ENCODE results near the gene TNC.

TNC gene

DNA sequence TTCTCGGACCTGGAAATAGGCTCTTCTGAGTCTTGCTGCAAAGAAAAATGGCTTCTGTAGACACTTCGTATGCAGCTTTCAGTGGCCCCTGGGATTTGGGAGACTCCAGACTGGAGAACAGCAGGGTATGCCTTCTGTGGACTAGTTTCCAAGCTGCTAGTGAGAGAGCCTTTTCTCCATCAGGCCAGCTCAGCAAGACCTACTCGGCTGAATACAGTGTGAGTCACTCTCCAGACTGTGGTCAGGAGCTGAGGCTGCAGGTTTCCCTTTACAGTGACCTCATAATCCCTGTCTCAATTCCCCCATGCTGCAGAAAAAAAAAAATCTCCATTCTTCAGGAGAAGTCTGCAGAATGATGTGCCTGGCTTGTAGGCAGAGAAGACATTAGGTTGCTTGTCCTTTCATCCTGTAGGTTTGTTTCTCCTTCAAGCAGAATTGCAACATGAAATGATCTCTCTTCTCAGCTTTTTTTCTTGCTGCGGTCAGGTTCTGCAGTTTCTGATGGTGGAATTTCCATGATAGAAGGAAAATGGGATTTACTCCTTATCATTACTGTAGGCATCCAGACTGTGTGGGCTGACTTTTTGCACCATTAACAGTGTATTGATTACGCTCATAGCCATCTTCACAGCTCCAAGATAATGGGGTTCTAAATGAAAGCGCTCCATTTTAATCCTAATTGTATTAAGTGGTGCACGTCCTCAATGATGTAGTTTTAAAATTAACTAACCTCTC is 109.3 kb downstream of the TNC start:
- DNase-seq (ENCODE audit: low spot score) = peak; percentile 23

DNA sequence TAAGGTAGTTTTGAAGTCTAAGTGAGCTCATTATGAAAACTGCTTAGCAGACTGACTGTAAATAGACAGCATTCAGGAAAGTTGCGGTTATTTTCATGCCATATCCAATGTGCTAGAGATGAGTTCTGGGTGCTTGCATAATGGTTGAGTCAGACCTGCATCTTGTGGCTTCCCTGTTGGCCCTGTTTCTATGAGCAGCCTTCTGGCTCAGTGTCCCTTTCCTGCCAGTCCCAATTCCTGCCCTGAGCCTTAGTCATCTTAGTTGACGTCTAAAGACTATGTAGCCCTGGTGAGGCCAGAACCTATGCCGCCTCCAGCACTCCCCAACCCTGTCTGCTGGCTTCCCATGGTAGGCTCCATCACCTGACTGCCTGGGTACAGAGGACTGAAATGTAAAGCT is 111.3 kb downstream of the TNC start:
- DNase-seq (ENCODE audit: low spot score) = no peak

DNA sequence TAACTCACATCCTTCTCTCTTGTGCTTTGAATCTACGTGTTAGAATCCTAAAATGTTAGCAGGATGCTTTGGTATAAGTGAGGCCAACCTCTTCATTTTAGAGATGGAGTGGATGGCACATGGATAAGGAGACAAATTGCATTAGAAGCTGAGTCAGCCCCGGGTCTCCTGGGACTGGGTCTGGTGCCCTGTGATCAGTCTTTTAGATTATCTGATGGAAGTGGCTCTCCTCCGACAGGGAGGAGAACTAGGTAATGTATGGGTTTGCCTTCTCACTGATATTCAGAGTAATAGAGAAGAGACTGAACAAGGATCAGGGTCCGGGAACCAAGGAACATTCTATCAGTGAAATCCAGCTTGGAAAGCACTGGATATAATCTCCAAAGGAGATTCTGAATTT is 112.6 kb downstream of the TNC start:
- no peak for DNase-seq (ENCODE audit: low spot score)

DNA sequence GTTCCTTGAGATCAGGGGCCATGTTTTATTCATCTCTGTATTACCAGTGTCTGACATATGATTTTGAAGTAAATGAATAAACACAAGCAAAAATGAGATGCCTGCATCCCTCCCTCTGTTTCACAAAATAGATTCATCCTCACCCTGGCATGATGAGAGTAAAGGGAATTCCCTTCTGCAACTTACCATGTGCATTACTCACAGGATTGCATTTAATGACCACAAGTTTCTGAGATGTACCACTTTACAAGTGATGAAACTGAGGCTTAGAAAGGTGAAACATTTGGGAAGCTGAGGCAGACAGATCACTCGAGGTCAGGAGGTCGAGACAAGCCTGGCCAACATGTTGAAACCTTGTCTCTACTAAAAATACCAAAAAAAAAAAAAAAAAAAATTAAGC is 113.4 kb downstream of the TNC start:
- DNase-seq (ENCODE audit: low spot score) = no peak

DNA sequence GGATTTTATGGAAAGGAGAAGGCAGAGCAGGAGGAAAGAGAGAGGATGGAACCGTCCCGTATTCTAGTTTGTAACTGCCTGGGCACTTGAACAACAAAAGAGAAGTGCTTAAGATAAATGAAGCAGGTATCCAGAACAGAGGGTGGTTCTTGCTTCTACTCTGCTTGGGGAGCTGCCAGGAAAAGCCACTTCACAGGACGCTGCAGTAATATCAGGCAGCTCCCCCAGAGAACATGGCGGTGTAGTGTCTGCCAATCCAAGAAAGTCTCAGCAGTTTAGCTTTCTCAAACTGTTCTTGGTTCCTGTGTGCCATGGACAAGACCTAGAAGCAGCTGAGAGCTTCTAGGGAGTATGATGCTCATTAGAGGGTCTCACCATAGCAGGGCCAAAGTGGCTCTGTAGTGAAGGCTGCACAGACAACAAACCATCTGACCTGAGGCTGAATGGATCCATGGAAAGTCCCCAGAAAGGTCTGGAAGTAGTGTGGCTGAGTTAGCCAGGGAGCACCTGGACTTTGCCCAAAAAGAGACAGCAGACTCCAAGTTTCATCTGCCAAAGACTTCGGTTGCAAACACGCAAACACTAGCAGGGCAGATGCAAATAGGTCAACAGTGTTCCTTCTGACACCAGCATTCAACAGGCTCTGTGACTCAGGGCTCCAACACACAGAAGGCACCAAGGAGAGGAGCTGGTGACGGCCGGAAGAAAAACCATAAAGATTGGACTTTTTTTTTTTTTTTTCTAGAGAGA is 115.4 kb downstream of the TNC start:
- DNase-seq (ENCODE audit: low spot score) = no peak

DNA sequence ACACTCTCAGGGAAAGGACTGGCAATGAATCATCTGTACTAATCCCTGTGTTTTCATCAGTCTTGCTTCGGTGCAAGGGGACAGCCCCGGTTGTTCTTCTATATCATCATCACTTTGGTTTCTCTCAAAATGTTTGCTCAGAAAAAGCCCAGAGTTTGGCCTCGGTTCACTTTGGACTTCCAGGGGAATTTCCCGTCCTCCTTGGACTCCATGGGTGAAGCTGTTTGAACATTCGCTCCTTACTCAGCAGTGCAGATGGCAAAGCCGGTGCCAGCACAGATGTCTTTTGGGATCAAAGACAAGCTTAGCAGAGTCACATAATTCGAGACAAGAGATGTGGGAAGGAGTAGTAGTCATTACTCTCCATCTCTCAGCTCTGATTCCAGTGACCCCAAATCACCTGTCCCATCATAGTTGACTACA is 117.7 kb downstream of the TNC start:
- DNase-seq (ENCODE audit: low spot score) = no peak

DNA sequence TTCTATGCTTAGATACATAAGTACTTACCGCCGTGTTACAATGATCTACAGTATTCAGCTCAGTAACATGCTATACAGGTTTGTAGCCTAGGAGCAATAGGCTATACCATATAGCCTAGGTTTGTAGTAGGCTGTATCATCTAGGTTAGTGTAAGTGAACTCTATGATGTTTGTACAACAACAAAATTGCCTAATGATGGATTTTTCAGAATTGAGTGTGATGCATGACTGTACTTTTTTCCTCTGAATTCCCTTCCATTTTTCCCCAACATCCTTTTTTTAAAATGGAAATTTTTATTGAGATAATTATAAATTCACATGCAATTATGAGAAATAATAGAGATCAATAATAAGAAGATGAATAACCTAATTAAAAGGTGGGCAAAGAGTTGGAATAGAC is 119.6 kb downstream of the TNC start:
- no peak for DNase-seq (ENCODE audit: low spot score)

DNA sequence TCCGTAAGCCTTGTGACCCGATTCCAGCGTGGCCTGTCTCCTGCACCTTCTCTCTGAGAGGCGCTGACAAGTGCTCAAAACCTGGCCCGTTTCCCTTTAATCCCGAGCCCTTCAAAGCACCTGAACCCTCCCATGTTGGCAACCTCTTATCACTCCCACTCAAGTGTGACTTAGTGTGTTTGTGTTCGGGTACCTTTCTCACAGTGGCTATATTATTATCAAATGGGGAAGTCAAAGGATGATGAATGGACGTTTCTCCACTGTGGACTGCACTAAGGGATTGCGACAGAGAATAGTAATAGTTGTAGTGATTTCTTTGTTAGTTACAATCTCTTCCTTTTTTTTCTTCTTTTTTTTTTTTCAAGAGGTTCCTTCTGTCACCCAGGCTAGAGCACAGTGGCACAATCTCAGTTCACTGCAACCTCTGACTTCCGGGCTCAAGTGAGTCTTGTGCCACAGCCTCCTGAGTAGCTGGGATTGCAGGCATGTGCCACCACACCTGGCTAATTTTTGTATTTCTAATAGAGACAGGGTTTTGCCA is 122.2 kb downstream of the TNC start:
- no peak for DNase-seq (ENCODE audit: low spot score)

DNA sequence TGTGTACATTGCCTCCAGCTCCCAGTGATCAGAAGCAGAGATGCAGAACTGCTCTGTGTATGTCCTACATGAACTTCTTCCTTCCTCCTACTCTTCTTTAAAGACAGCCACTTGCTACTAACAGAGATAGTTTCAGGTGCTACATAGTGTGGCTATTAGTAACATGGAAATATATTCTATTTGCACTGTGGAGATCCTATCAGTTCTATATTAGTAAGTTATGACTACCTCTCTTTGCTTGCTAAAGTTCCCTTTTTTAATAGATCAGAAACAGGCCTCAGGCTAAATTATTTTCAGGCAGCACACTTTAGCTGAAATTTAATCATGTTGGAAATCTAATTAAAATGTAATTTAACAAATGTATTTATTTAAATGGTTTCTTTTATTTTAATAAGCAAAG is 123.2 kb downstream of the TNC start:
- no peak for DNase-seq (ENCODE audit: low spot score)

DNA sequence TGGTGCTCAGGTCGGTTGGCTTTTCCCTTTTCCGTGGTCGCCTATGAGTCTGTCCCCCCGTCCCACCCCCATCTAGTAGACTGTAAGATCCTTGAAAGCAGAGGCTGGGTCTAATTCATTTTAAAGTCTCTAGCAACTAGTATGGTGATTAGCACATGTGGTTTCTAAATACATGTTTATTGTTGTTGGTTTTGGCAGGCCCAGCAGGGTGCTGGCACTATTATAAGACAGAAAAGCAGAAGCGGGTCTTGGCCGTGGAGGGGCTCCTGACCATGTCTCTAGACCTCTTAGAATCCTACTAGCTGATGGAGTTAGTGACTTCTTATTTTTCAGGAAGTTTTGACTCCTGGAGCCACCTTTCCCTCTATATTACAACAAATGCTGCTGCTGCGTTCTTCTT is 126.1 kb downstream of the TNC start:
- no peak for DNase-seq (ENCODE audit: low spot score)

DNA sequence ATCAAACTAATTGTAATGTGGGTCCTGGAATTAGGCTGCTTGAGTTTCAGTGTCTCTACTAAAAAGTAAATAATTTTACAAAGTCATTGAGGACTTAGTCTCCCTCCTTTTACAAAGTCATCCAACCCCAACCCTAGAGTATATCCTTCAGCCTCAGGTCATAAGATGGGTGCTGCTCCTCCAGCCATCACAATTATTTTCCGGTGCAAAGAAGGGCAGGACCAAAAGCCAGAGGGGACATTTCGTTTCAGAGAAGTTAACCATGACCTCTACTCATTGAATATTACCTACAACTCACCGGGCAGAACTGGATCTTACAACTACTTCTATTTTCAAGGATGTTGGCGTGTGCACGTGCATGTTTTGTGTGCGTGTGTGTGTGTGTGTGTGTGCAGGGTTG is 127.1 kb downstream of the TNC start:
- DNase-seq (ENCODE audit: low spot score) = no peak

DNA sequence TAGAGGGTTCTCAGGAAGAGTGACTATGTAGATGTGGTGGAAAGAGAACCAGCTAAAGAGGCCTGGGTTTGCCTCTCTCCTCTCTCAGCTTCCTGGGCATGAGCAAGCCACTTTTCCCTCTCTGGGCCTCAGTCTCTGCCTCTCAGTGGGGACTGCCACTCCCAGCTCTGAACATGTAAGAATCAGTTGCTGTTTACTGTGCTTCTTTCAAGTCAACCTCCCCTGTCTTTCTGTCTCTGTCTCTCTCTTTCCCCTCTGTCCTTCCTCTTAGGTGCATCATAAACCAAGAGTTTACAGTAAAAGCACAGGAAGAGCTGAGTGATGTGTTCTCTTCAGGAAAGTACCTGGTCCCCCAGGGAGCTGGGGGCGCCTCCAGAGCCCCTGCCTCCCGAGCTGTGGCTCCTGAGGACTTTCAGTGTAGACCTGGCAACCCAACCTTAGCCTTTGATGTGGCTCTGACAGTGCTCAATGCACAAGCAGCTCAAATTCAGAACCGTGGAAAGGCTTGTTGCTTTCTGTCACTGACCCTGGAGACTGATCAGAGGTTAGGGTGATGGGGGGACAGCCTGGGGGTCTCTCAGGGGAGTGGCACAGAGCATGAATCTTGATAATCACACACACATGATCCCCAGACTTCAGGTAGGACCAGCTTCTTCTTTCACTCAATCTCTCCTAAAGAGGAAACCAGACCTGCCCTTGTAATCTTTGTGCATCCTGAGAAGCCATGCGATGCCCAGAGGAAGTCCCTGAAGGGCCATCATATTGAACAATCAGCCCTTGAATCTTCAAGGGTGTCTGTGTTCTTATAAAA is 128.2 kb downstream of the TNC start:
- DNase-seq (ENCODE audit: low spot score) = no peak

DNA sequence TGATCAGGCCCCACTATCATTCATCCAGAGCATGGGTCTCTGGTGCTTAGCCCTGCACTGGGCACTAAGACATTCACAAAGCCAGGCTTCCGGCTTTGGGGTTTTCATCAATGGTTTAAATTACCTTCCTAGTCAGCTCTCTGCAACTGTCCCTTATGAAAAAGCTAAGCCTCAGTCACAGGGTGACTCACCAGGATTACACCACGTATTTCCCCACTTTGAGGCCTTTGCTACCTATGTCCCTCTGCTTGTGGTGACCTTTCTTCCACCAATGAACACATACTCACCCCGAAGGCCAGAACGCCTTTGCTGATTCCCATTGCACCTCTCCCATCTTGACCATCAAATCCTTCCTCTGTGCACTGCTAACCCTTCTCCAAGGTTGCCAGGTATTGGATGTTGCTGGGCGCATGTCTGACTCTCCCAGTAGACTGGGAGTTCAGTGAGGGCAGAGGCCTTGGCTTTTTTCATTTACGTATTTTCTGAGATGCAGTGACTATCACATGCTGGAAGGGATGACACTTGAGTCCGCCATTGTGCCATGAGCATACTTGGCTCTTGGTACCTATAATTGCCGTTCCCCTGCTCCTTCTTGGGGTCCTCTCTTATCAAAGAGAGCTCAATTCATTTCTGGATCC is 128.9 kb downstream of the TNC start:
- DNase-seq (ENCODE audit: low spot score) = no peak

DNA sequence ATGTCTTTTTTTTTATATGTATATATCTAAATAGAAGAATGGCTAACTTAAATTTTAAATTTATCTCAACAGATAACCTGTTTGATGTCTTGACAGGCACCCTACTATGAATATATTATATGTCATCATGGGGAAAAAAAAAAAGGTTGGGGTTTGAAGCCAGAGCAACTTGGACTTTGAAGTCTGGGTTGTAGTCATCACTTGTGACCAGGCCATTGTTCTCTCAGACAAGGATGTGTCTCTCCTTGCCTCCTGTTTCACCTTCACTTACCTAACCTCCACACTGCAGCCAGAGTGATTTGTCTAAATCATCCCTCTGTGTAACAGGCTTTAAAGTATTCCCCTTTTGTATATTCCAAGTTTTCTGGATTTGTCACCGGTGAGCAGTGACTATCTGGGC is 130.8 kb downstream of the TNC start:
- no peak for DNase-seq (ENCODE audit: low spot score)

DNA sequence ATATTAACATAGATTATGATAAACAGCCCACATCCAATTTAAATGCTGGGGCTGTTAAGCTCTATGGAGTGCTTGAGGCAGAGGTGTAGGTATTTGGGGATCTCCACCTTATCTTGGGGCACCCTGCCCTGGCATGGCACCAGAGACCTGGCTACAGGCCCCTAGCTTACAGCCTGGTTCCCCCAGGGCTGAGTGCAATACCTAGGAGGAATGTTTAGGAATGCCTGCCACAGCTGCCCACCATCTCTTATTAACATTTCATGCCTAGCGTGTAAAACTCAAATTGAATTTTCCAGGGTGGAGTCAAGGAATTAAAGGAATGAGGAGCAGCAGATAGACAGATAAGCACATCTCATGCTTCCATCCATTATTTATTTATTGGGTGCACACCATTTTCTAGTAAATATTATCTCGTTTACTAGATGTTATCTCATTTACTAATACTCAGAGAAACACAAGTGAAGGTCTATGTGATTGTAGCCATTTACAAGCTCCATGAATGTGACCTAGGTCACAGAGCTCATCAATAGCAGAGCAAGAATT is 131.9 kb downstream of the TNC start:
- DNase-seq (ENCODE audit: low spot score) = no peak

DNA sequence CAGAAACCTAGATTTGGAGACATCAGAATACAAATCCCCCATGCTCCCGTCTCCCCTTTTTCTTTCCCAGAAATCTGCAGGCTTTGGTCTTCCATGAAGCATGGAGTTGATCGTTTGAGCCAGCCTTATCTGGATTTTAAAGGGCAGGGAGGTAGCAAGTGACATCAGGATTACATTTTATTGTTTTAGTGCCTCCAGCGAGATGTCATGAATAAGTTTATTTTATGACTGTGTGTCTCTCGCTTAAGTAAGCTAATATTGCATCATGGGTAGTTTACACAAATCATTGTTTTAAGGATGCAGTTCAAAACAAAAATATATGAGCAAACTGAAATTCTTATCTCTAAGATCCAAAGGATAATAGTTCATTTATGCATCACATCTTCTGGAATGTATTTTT is 136.9 kb downstream of the TNC start:
- DNase-seq (ENCODE audit: low spot score) = no peak

DNA sequence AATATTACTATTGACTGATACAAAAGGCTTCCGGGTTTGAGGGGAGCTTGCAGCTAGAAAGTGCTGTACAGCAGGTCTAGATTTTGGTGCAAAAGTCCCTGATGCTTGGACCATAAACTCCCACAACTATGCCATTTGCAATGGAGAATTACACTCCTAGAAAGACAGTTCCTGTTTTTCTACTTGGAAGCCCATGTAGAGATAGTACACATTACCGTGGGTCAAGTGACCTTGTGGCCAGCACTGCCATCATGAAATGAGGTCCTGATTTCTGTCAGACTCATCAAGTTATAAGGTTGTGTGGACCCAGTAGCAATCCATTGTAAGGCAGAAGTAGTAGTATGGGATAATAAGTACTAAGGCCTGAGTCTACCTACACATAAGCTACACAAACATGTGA is 144.7 kb downstream of the TNC start:
- no peak for DNase-seq (ENCODE audit: low spot score)

DNA sequence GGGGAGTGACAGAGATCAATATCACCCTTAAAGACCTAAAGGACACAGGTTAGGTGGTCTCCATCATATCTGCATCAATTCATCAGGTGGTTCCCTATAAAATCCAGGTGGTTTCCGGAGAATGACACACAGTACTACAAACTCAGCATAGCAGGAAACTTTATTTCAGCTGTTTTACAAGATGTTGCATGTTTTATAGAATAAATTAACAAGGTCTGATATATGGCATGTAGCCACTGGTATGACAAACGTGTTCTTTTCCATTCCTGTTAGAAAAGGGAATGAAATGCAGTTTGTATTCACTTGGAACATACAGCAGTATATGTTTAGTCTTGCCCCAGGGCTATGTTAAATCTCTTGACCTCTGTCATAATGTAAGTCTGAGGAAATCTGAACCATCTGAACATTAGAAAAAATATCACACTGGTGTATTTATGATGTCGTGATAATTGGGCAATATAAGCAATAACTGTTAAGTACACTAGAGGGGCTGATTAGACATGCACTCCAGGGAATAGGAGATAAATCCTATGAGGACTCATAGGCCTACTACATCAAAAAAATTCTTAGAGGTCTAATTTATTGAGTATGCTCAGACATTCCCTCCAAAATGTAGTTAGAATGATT is 145.3 kb downstream of the TNC start:
- no peak for DNase-seq (ENCODE audit: low spot score)
